ENCODE data around the gene RAI1.

- TF ChIP-seq CTCF (IDR thresholded peaks at IDR 0.05), result no peak
- TF ChIP-seq RAD21 (conservative IDR thresholded peaks at IDR 0.05 in 1 of 2, IDR thresholded peaks at IDR 0.05 in 1 of 2), result no peak
- TF ChIP-seq FOSL2 (IDR thresholded peaks at IDR 0.05), result no peak
- no peak for TF ChIP-seq FOSL2 (CRISPR knock-in tag; IDR thresholded peaks at IDR 0.05)
- TF ChIP-seq POLR2A (IDR thresholded peaks at IDR 0.05; ENCODE audit: low read length), result no peak
- TF ChIP-seq JUN (IDR thresholded peaks at IDR 0.05), result no peak; a peak in 1 of 5 replicates
- TF ChIP-seq CEBPB (IDR thresholded peaks at IDR 0.05), result no peak
- TF ChIP-seq MYC (IDR thresholded peaks at IDR 0.05; ENCODE audit: borderline replicate concordance, low read length), result no peak
- no peak for TF ChIP-seq MAZ (IDR thresholded peaks at IDR 0.05; ENCODE audit: borderline replicate concordance, low read depth, low read length)
- TF ChIP-seq CHD4 (IDR thresholded peaks at IDR 0.05; ENCODE audit: borderline replicate concordance), result no peak
- no peak for TF ChIP-seq MAX (IDR thresholded peaks at IDR 0.05)
- no peak for TF ChIP-seq RNF2 (IDR thresholded peaks at IDR 0.05; ENCODE audit: borderline replicate concordance, low read depth)
- no peak for TF ChIP-seq TFCP2L1 (CRISPR knock-in tag; IDR thresholded peaks at IDR 0.05)
Measured at GRCh38 chr17:17827826-17828621, 146.8 kb downstream of the RAI1 start.

Measured in A549 (cell line).